ENCODE data around the gene NKX2-2. TPM values are rescaled to one million over a fixed set of nuclear protein-coding genes. Genes with fewer than 3 reads are reported as not detected.

Gene NKX2-2
- polyA plus RNA-seq, 1 experiment = not detected

DNA sequence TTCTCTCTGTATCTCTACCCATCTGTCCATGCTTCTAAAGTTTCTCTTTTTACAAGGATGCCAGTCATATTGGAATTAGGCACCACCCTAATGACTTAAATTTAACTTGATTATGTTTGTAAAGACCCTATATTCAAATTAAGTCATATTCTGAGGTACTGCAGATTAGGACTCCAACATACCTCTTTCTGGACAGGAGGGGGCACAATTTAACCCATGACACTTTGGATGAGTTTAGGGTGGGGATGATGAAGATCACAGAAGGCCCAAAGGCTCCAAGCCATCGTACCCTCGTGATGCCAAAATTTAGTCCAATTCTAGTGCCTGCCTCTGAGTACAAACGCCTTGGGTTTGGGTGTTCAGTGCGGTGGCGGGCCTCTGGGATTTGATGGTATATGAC, 15.0 kb upstream of the NKX2-2 start:
- Histone ChIP-seq H3K27ac (ENCODE audit: low read depth, low read length) (no peak overlapping the region), H3K9me3 (ENCODE audit: control insufficient read depth, insufficient read depth, low read length) (no peaks in the 10 kb centered on the region), H3K27me3 (ENCODE audit: control insufficient read depth, insufficient read depth, low read length) (peaks cover 10% of the 10 kb centered on the region), H3K4me3 (ENCODE audit: low read depth, low read length) (no peak overlapping the region)
- ChIA-PET POLR2A (no interaction called here), CTCF (interaction anchor here (0.6 kb wide), 1 partner anchor 669 kb away, joined by 3 read pairs; no protein-coding TSS in a partner anchor)
- no peak for TF ChIP-seq CTCF (IDR thresholded peaks at IDR 0.05; ENCODE audit: low read depth, low read length)
- DNase-seq (ENCODE audit: low read depth, low spot score) = no peak

GRCh38 chr20:21527908-21528307, 14.0 kb upstream of the NKX2-2 start:
- ChIA-PET CTCF (no interaction called here), POLR2A (no interaction called here)
- Histone ChIP-seq H3K27me3 (ENCODE audit: control insufficient read depth, insufficient read depth, low read length) (peaks cover 19% of the 10 kb centered on the region), H3K27ac (ENCODE audit: low read depth, low read length) (no peak overlapping the region), H3K4me3 (ENCODE audit: low read depth, low read length) (no peak overlapping the region), H3K9me3 (ENCODE audit: control insufficient read depth, insufficient read depth, low read length) (no peaks in the 10 kb centered on the region)
- no peak for TF ChIP-seq CTCF (IDR thresholded peaks at IDR 0.05; ENCODE audit: low read depth, low read length)
- no peak for DNase-seq (ENCODE audit: low read depth, low spot score)

- no peak for TF ChIP-seq CTCF (IDR thresholded peaks at IDR 0.05; ENCODE audit: low read depth, low read length)
- DNase-seq (ENCODE audit: low read depth, low spot score) = no peak
- CTCF ChIA-PET = no interaction called here
These were observed 12.9 kb upstream of the NKX2-2 start for GRCh38 chr20:21526776-21527175.

GRCh38 chr20:21523895-21524294, 10.0 kb upstream of the NKX2-2 start:
- peaks cover 52% of the 10 kb centered on the region for H3K27me3 ChIP-seq (ENCODE audit: control insufficient read depth, insufficient read depth, low read length)
- TF ChIP-seq CTCF (IDR thresholded peaks at IDR 0.05; ENCODE audit: low read depth, low read length) = no peak
- H3K27ac ChIP-seq (ENCODE audit: low read depth, low read length) = no peak overlapping the region
- no peak for DNase-seq (ENCODE audit: low read depth, low spot score)
- CTCF ChIA-PET = interaction anchor here (1.1 to 1.5 kb wide), 3 partner anchors 18 to 664 kb away, joined by 3 to 8 read pairs (median 4); no protein-coding TSS in a partner anchor
- H3K4me3 ChIP-seq (ENCODE audit: low read depth, low read length) = no peak overlapping the region
- POLR2A ChIA-PET = no interaction called here
- no peaks in the 10 kb centered on the region; the same call in 1 of the 2 replicates for H3K9me3 ChIP-seq (ENCODE audit: control insufficient read depth, insufficient read depth, low read length)

More at GRCh38 chr20:21526776-21527175, 12.9 kb upstream of the NKX2-2 start:
- Histone ChIP-seq H3K27me3 (ENCODE audit: control insufficient read depth, insufficient read depth, low read length) (peaks cover 26% of the 10 kb centered on the region), H3K4me3 (ENCODE audit: low read depth, low read length) (no peak overlapping the region), H3K27ac (ENCODE audit: low read depth, low read length) (no peak overlapping the region), H3K9me3 (ENCODE audit: control insufficient read depth, insufficient read depth, low read length) (no peaks in the 10 kb centered on the region)
- POLR2A ChIA-PET = no interaction called here

DNA sequence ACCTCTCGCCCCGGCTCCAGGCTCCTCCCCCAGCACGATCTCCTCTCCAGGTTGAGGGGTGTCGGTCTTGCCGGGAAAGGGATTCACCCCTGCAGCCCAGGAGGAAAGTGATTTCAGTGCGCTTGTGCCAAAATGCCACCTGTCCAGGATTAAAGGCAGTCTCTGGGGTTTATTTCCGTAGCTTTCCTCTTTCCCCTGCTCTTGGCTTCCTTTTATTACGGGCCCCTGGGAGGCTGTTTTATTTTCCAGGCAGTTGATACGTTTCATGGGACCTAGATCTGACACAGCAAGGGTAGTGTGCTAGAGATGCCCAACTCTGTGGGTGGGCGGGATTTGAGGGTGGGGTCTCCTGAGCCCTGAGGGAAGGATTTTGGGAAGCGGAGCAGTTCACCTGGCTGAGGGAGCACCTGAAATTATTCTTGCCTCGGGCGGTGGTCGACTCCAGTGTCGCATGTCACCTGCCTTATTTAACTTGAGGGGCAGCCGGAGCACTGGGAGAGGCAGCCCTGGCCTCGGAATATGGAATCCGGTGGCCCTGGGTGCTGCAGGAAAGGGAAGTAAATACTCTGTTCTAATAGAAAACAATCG, 9.5 kb upstream of the NKX2-2 start:
- Histone ChIP-seq H3K27ac (ENCODE audit: low read depth, low read length) (no peak overlapping the region), H3K27me3 (ENCODE audit: control insufficient read depth, insufficient read depth, low read length) (peaks cover 57% of the 10 kb centered on the region), H3K4me3 (ENCODE audit: low read depth, low read length) (no peak overlapping the region), H3K9me3 (ENCODE audit: control insufficient read depth, insufficient read depth, low read length) (no peaks in the 10 kb centered on the region; the same call in 1 of the 2 replicates)
- ChIA-PET CTCF (interaction anchor here (1.5 kb wide), 2 partner anchors 288 to 663 kb away, joined by 4 to 8 read pairs; no protein-coding TSS in a partner anchor), POLR2A (no interaction called here)
- no peak for TF ChIP-seq CTCF (IDR thresholded peaks at IDR 0.05; ENCODE audit: low read depth, low read length)
- DNase-seq (ENCODE audit: low read depth, low spot score) = no peak
